GM18517 (cell line): ENCODE data around the gene LRRC4B.
"Not testable (repeated sequence)": the region's sequence is repeated elsewhere in the genome, so short reads cannot be mapped to it uniquely, and the experiment has no call there.

Experiments used
- ATAC-seq: cut with Tn5 transposase; IDR thresholded peaks from one replicate; pipeline ENCODE4 v1.9.1; 2021; ENCODE audit warnings: mild to moderate bottlenecking, moderate library complexity; ENCODE audit not compliant: unreplicated experiment

The LRRC4B gene

GRCh38 chr19:50489461-50490011 lies 78.7 kb downstream of the LRRC4B start:
- ATAC-seq, result no peak

GRCh38 chr19:50488389-50489194 lies 79.6 kb downstream of the LRRC4B start:
- ATAC-seq, result no peak

GRCh38 chr19:50486823-50487515 lies 81.3 kb downstream of the LRRC4B start:
- ATAC-seq, result no peak

GRCh38 chr19:50485284-50485955 lies 82.8 kb downstream of the LRRC4B start:
- ATAC-seq, result no peak

- ATAC-seq, result no peak
These were observed 85.3 kb downstream of the LRRC4B start for GRCh38 chr19:50482916-50483315.

GRCh38 chr19:50482271-50482855 lies 85.9 kb downstream of the LRRC4B start:
- no peak for ATAC-seq

GRCh38 chr19:50481351-50482149 lies 86.7 kb downstream of the LRRC4B start:
- ATAC-seq, result no peak

- ATAC-seq, result no peak
These were observed 87.7 kb downstream of the LRRC4B start for GRCh38 chr19:50480281-50481111.

- no peak for ATAC-seq
These were observed 88.4 kb downstream of the LRRC4B start for GRCh38 chr19:50479761-50480251.

GRCh38 chr19:50478901-50479715 lies 89.1 kb downstream of the LRRC4B start:
- ATAC-seq, result no peak

- ATAC-seq, result no peak
These were observed 90.3 kb downstream of the LRRC4B start for GRCh38 chr19:50477751-50478515.

- no peak for ATAC-seq
These were observed 91.4 kb downstream of the LRRC4B start for GRCh38 chr19:50476907-50477238.

- ATAC-seq, result no peak
These were observed 91.9 kb downstream of the LRRC4B start, which contains the start of the genes EMC10 and GARIN5A for GRCh38 chr19:50476224-50476906. TSS of gene EMC10 (plus strand) at chr19:50476507. CDS start at chr19:50476545, 38 bp downstream. TSS of gene GARIN5A (minus strand) at chr19:50476848. CDS start at chr19:50476388, 460 bp downstream.

- no peak for ATAC-seq
These were observed 92.5 kb downstream of the LRRC4B start for GRCh38 chr19:50475736-50476223.

- ATAC-seq, result no peak
These were observed 93.1 kb downstream of the LRRC4B start for GRCh38 chr19:50475101-50475568.

- not testable (repeated sequence) for ATAC-seq
These were observed 94.9 kb downstream of the LRRC4B start for GRCh38 chr19:50473336-50473735.

- ATAC-seq, result no peak
These were observed 99.4 kb downstream of the LRRC4B start for GRCh38 chr19:50468818-50469217.
